NOMO-1 treated with dmso at 0.1 percent for 144 hours (cell line): ENCODE results near the gene BCAR1.
"Not testable (repeated sequence)": the region's sequence is repeated elsewhere in the genome, so short reads cannot be mapped to it uniquely, and the experiment has no call there.

Experiments used
- DNase-seq: peaks from one replicate; lab custom pipeline; 2025; ENCODE audit not compliant: unreplicated experiment; lab: John Stamatoyannopoulos, UW

The BCAR1 gene

GRCh38 chr16:75256696-75257343 lies 5.4 kb upstream of the BCAR1 start:
- no peak for DNase-seq

DNA sequence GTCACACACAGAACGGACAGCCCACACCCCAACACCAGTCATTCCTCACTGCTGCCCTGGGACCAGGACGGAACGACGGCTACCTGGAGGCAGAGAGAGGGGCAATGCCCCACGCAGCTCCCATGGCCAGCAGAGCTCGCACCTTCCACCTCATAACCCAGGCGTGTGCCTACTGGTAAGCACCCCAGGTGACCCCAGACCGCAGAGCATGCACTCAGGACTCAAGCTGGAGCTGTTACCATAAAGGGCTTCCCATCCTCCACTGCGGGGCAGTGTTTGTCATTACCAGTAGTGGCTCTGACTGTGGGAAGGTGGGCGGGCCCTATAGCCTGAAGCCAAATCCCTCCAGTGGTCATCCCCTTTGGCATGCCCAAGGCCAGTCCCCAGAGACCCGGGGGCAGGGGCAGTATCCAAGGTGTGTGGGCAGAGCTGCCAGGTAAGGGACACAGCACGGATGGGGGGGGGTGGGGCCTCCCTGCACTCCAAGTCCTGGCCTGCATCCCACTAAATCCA lies 4.7 kb upstream of the BCAR1 start:
- DNase-seq: no peak

DNA sequence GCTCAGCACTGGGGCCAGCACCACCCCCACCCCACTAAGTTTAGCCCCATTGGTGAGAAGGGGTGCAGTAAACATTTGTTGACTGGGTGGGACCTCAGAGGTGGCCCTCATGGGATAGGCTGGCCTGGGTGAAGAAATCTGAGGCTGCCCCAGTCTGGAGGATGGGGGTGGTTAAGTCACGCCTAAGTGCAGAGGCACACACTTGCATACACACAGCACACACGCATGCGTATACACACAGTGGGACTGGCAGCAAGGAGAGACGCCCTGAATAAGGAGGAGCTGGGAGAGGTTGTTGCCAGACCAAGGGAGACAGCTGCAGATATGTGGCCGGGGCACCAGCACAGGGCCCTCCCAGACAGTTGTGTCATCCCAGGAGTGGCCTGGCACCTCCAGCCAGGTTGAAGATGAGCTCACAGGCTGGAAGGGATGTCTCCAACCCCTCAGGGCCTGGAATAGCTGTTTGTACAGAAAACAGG lies 3.0 kb upstream of the BCAR1 start:
- DNase-seq: no peak

DNA sequence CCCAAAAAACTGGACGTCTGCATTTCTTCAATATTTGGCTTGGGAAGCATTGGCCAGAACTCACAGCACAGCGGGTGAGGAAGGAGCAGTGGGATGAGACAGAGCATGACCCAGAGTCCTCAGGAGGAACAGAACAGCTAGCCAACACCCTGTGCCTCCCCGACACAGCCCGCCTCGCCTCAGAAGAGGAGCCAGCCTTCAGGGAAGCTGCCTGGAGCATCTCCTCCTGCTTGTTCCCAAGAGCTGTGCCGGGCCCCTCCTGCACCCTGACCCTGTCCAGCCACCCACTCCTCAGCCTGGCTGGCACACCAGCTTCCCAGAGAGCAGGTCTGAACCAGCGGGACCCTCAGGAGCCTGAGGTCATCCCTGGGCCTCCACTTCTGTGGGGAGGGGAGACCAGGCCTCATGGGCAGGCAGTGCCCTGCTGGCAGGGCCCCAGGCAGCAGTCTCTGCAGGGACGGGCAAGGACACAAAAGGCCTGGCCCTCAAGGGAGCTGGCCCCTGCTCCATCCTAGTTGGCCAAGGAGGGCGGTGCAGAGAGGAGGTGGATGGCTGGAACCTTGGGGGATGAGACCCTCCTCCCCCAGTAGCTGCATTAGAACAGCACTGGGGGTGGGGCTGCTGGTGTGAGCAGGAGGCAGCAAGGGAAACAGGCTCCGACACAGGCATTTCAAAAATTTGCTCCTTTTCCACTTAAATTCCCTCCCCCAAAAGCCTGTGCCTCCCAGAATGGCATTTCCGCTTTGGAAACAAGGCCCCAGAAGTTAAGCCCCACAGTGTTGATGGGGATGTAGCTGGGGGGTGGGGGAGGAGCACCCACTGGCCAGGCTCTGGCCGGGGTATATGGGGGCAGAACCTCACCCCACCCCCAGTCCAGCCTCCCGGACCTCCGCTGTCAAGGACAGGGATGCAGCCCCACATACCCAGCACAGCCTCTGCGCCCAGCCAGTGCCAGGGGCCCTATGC lies 1.8 kb upstream of the BCAR1 start:
- DNase-seq: no peak

DNA sequence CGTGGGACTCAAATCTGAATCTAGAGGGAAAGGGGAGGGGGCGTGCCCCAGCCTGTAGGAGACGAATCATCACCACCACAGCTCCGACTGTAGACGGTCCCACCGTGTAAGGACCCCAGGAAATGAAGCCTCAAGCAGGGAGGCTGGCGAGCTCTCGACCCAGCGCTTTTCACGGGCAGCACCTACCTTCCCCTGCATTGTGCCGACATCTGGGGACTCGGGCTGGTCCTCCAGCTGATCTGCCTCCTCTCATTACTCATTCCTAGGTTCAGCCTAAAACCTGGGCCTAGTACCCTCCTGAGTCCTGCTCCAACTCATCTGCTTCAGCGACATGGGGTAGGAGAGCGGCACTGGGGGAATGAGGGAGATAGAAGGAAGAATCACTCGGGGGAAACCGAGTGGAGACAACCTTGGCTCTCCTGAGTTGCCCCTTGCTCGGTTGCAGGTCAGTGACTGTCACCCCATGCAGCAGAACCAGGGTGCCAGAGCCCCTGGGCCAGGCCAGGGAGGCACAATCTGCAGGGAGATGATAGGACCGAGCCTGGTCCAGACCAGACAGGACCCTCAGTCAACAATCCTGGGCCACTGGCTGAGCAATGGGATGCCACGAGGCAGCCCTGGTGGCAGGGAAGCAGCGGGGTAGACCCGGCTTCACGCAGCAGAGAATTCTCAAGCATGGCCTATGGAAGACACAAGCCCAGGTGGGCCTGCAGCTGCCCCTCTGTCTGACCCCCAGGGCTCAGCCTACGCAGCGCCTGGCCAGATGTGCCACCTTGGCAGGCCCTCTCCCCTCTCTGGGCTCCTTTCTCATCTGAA lies 833 bp upstream of the BCAR1 start:
- DNase-seq: no peak

DNA sequence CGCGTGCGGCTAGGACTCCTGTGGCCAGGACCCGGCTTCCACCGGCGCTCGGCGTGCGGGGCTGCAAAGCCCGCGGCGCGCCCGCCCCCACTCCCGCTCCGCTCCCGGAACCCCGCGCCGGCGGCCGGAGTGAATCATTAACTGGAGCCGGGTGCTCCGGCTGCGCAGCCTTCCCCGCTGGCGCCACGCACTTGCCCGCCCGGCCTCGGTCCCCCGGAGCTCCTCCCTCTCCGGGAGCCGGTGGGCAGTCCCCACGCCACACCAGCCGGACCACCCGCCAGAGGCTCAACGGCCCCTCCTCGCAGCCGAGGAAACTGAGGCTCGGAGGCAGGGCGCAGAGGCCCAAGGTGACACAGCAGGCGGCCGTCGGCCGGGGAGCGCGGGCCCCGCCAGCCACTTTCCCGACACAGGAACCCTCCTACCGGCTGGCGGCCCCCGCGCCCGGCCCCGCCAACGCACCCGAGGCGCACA lies 580 bp downstream of the BCAR1 start:
- no peak for DNase-seq

- DNase-seq: no peak
These were observed 1.2 kb downstream of the BCAR1 start for GRCh38 chr16:75250089-75250808.

GRCh38 chr16:75249441-75249840 lies 2.0 kb downstream of the BCAR1 start:
- DNase-seq: no peak

DNA sequence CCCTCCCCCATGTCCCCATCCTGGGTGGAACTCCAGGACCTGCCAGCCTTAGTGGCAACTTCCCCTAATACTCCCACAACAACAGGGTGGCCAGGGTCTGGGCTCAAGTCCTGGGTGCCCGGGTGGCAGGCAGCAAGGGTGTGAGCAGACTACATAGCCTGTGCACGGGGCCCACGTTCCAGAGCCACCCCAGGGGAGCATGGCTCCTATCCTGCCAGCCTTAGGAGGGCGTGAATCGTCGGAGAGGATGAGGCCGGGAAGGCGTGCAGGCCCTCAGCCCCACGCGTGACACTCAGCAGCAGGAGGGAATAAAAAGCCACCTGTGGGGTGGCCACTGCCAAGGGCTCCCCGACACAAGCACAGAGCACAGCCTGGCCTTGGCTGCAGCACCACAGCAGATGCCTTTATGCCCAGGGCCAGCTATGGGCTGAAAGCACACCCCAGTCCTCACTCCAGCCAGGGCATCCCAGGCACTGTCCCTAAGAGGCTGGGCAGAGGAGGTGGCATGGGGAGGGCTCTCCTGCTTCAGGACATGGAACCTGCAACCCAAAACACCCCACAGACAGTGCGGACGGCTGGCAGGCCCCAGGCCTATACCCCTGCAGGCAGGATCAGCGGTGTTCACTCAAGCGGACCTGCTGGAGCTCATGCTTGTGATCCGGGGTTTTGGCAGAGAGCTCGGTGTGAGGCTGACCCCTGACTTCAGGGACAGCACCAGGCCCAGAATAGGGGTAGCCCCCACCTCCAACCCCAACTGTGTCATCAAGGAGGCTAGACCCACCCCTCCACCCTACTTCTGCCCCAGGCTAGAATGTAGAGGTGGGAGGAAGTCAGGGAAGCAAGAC lies 2.7 kb downstream of the BCAR1 start:
- DNase-seq: no peak

- no peak for DNase-seq
These were observed 3.3 kb downstream of the BCAR1 start for GRCh38 chr16:75248142-75248535.

- no peak for DNase-seq
These were observed 4.2 kb downstream of the BCAR1 start for GRCh38 chr16:75247249-75247648.

DNA sequence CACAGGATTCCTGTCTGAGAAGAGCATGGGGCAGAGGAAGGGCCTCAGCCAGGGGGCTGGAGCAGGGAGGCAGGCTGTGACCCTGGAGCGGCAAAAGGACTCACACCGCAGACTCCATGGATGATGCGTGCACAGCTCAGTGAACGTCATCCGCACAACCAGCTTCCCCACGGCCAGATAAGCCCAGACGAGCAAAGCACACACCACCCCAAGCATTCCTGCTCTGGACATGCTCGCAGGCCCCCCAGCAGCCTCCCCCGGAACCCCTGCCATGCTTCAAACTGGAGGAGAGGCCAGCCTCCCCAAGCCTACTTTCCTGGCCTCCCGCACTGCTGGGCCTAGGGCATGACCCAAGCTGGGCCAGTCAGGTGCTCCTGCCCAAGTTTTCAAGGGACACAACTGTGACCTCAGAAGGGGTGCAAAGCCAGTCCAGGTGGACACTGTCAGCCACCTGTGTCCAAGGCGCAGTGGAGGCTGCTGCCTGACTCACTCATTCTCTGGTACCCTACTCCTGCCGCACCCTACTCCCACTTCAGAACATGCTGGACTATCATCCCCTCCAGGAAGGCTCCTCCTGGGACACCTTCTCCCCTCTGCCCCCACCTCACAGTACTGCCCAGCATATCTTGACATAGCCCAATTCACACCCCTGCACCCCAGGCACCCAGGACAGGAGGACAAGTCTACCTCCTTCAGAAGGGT lies 4.8 kb downstream of the BCAR1 start:
- no peak for DNase-seq

DNA sequence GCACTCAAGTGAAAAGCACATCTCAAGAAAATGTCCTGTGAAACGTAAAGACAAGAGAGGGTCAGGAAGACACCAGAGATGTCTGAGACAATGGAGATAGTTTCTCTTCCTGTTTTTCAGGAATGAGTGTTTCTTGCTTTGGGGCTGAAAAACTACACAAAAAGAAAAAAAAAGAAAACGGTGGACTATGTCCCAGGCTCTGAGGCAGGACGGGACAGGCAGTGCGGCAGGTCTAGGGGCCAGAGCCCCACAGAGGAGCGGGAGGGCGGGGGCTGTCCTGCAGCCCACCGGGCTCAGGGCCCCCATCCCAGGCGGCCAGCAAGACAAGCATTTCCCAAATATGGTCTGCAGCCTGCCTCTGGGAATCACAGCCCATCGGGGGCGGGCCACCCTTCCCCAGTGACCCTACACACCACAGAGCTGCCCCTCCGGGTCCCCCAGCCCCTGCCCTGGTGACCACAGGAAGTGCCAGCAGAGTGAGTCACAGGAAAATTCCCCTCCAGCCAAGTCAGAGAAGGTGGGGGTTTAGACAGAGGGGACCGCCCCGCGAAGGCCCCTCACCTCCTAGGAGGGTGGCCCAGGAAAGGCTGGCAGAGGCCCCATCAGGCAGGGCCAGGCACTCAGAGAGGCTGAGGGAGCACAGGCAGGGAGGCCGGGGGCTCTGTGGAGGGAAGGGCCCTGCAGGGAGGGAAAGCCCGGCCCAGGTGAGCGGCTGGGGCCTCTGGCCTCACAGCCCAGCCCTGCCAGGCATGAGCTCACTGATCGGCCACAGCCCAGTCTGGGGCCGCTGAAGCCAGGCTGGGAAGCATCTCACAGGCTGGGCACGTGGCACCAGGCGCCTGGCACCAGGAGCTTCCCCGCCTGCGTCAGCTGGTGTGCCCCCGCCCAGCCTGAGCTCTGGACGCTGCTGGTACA lies 6.3 kb downstream of the BCAR1 start:
- DNase-seq: peak; percentile 26

DNA sequence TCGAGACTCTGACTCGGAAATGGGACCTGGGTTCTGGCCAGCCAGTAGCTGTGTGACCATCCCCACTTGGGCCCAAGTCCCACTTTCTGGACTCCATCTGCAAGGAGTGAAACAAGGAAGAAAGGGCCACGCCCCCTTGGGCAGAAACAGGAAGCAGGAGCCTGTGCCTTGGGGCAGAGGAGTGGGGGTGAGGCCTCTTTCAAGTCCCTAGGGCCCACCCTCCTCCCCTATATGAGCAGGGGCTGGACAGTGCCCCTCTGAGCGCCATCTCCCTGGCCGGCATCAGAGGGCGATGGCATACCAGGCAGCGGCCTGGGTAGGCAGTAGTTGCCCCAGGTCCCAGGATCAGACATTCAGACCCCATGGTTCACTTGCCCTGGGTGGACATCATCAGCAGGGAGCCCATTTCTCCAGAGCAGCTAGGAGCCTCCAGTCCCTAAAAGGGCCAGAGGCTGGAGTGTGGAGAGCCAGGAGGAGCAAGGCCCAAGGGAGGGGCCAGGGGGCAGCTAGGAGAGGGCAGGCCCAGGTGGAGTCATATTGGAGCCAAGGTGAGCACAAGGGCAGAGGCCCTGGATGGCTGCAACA lies 7.1 kb downstream of the BCAR1 start:
- DNase-seq: peak; percentile 37

GRCh38 chr16:75243667-75244224 lies 7.7 kb downstream of the BCAR1 start:
- DNase-seq: no peak

- DNase-seq: not testable (repeated sequence)
These were observed 8.9 kb downstream of the BCAR1 start for GRCh38 chr16:75242436-75243078.

- no peak for DNase-seq
These were observed 9.5 kb downstream of the BCAR1 start for GRCh38 chr16:75241955-75242354.
